ENCODE data around the gene PSMA3.

DNA sequence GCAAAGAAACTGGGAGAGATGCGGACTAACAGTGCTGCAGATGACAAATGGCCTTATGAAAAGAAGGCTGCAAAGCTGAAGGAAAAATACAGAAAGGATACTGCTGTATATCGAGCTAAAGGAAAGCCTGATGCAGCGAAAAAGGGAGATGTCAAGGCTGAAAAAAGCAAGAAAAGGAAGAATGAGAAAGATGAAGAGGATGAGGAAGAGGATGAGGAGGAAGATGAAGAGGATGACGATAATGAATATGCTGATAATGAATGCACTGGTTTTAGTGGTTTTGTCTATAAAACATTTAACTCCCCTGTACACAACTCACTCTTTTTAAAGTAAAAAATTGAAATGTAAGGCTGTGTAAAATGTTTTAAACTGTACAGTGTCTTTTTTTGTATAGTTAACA, 40.5 kb downstream of the PSMA3 start:
- no peak for TF ChIP-seq EZH2 (IDR thresholded peaks at IDR 0.05; ENCODE audit: insufficient read depth, low read length)
- TF ChIP-seq, protein P1, sequence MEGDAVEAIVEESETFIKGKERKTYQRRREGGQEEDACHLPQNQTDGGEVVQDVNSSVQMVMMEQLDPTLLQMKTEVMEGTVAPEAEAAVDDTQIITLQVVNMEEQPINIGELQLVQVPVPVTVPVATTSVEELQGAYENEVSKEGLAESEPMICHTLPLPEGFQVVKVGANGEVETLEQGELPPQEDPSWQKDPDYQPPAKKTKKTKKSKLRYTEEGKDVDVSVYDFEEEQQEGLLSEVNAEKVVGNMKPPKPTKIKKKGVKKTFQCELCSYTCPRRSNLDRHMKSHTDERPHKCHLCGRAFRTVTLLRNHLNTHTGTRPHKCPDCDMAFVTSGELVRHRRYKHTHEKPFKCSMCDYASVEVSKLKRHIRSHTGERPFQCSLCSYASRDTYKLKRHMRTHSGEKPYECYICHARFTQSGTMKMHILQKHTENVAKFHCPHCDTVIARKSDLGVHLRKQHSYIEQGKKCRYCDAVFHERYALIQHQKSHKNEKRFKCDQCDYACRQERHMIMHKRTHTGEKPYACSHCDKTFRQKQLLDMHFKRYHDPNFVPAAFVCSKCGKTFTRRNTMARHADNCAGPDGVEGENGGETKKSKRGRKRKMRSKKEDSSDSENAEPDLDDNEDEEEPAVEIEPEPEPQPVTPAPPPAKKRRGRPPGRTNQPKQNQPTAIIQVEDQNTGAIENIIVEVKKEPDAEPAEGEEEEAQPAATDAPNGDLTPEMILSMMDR (IDR thresholded peaks at IDR 0.05; ENCODE audit: insufficient read depth, low read depth, low read length) = no peak

Data from astrocyte (in vitro differentiated cells and primary cell).